K562 (cell line): Measurements from ENCODE around the gene ZNHIT1. TPM values are rescaled to one million over a fixed set of nuclear protein-coding genes. Genes with fewer than 3 reads are reported as not detected.

Source experiments
- ATF3 ChIP-seq, 2 experiments: fragments of 450-650 bp in 1 of 2; sonication (generic) in 1 of 2; formaldehyde crosslinking in 1 of 2; IDR thresholded peaks in 1 of 2; conservative IDR thresholded peaks in 1 of 2; 2 replicates each; pipeline versions ENCODE4 v1.6.1 to v1.8.1; 2016 to 2023; ENCODE audit warnings: mild to moderate bottlenecking in 2 of 2, moderate library complexity in 2 of 2, inconsistent platforms in 1 of 2, missing genetic modification reagents in 1 of 2
- CBFB ChIP-seq: sonication (generic); formaldehyde crosslinking; IDR thresholded peaks from 2 replicates; pipeline ENCODE4 v1.4.0; 2020; ENCODE audit warnings: mild to moderate bottlenecking, missing genetic modification reagents
- CLOCK ChIP-seq: fragments of 250-450 bp; sonication (Bioruptor Pico); IDR thresholded peaks from 2 replicates; pipeline ENCODE4 v1.4.0; 2020; ENCODE audit warnings: mild to moderate bottlenecking, moderate library complexity, borderline replicate concordance
- CREB3 ChIP-seq: fragments of 450-650 bp; conservative IDR thresholded peaks from 2 replicates; pipeline ENCODE4 v1.6.1; 2016; ENCODE audit warnings: missing genetic modification characterization, low read depth, mild to moderate bottlenecking, missing compliant biosample characterization, moderate library complexity
- NFRKB ChIP-seq: fragments of 450-650 bp; IDR thresholded peaks from 2 replicates; pipeline ENCODE4 v1.6.1; 2016; ENCODE audit warnings: low read depth
- NONO ChIP-seq, 2 experiments: fragments of 200-400 bp in 1 of 2; fragments of 450-650 bp in 1 of 2; formaldehyde crosslinking in 1 of 2; IDR thresholded peaks; 2 replicates each; pipeline ENCODE4 v1.6.1; 2017; ENCODE audit warnings: low read depth in 2 of 2, mild to moderate bottlenecking in 2 of 2, moderate library complexity in 2 of 2, low read length in 1 of 2
- NR0B1 ChIP-seq: fragments of 450-650 bp; IDR thresholded peaks from one replicate; pipeline ENCODE4 v1.6.1; 2018; ENCODE audit warnings: mild to moderate bottlenecking, moderate library complexity; ENCODE audit not compliant: partially characterized antibody
- PHF21A ChIP-seq: fragments of 450-650 bp; IDR thresholded peaks from 2 replicates; pipeline ENCODE4 v1.6.1; 2017; ENCODE audit warnings: low read depth, borderline replicate concordance
- SIX5 ChIP-seq, 2 experiments: IDR thresholded peaks; 2 replicates each; pipeline ENCODE4 v1.6.1; 2011; ENCODE audit warnings: low read length in 2 of 2, borderline replicate concordance in 1 of 2, low read depth in 1 of 2, mild to moderate bottlenecking in 1 of 2, moderate library complexity in 1 of 2; ENCODE audit not compliant: insufficient read depth in 1 of 2
- STAT5B ChIP-seq: fragments of 250-450 bp; sonication (Bioruptor Pico); IDR thresholded peaks from 2 replicates; pipeline ENCODE4 v1.8.0; 2021; ENCODE audit warnings: mild to moderate bottlenecking, inconsistent platforms
- SUPT5H ChIP-seq: fragments of 450-650 bp; IDR thresholded peaks from 2 replicates; pipeline ENCODE4 v1.6.1; 2016
- TAF15 ChIP-seq: fragments of 200-400 bp; formaldehyde crosslinking; IDR thresholded peaks from 2 replicates; pipeline ENCODE4 v1.6.1; 2017; ENCODE audit warnings: mild to moderate bottlenecking, low read depth, low read length, moderate library complexity
- XRCC3 ChIP-seq: fragments of 450-650 bp; IDR thresholded peaks from 2 replicates; pipeline ENCODE4 v1.6.1; 2017; ENCODE audit warnings: mild to moderate bottlenecking, moderate library complexity
- ZBTB49 ChIP-seq: sonication (generic); formaldehyde crosslinking; IDR thresholded peaks from 2 replicates; pipeline ENCODE4 v1.8.0; 2022; ENCODE audit warnings: missing genetic modification reagents, mild to moderate bottlenecking, borderline replicate concordance
- ZNF174 ChIP-seq: fragments of 250-450 bp; sonication (Bioruptor Pico); IDR thresholded peaks from 2 replicates; pipeline ENCODE4 v1.4.0; 2020; ENCODE audit warnings: mild to moderate bottlenecking
- ZNF655 ChIP-seq: fragments of 250-450 bp; sonication (Bioruptor Pico); IDR thresholded peaks from 2 replicates; pipeline ENCODE4 v1.5.0; 2021
- polyA plus RNA-seq, 8 experiments: library from polyadenylated mRNA; depleted of rRNA in 4 of 8; stranded (reverse) in 5 of 8; unstranded in 3 of 8; fragments of >200 nt; fragmentation: Nextera tagmentation in 2 of 8; fragmentation: Illumina TruSeq in 1 of 8; extraction: Ambion mirVana in 2 of 8; extraction: Trizol in 1 of 8; gene quantifications; 2 replicates each; pipeline versions ENCODE4 v1.2.1 to v1.2.3, GENCODE V29; 2011 to 2014; ENCODE audit warnings: inconsistent platforms in 1 of 8, missing spikeins in 1 of 8
- total RNA-seq, 7 experiments: library from RNA; depleted of rRNA in 6 of 7; stranded (reverse); fragments of >200 nt in 6 of 7; fragmentation: Illumina TruSeq in 2 of 7; extraction: Trizol in 2 of 7; gene quantifications; 2 replicates each; pipeline versions ENCODE4 v1.2.1 to v1.2.3, GENCODE V29; 2011 to 2021; ENCODE audit warnings: low replicate concordance in 1 of 7

ZNHIT1 gene
- total and polyA plus RNA-seq, 9 of the 15 experiments (the other 6 are each of a cell fraction or from before 2014, with no cell fraction given), result 6.4 to 162 (median 70.1) TPM

- TF ChIP-seq ZNF655 (CRISPR knock-in tag), result no peak
- TF ChIP-seq CBFB (CRISPR knock-in tag), result peak; percentile 74
- peak; percentile 96 for TF ChIP-seq SUPT5H
- TF ChIP-seq NR0B1, result no peak
- no peak for TF ChIP-seq ZNF174
- TF ChIP-seq ZBTB49, result no peak
- TF ChIP-seq XRCC3, result no peak
- 0 out of 2 replicates have a peak, but pooled peaks have one; percentile 38 for TF ChIP-seq PHF21A
- TF ChIP-seq NONO (IDR thresholded peaks at IDR 0.05; ENCODE audit: low read depth in 2 of 2, low read length in 1 of 2), result peak in 1 of 2 experiments; percentile 77; a peak in 1 of 4 replicates
- TF ChIP-seq CREB3 (tag), result peak; percentile 26; the same call in 1 of the 2 replicates
- TF ChIP-seq CLOCK (CRISPR knock-in tag), result no peak
- TF ChIP-seq SIX5 (IDR thresholded peaks at IDR 0.05; ENCODE audit: borderline replicate concordance in 1 of 2, insufficient read depth in 1 of 2, low read depth in 1 of 2, low read length in 2 of 2), result peak; percentile 91 to 95
- 0 out of 2 replicates have a peak, but pooled peaks have one; percentile 64 for TF ChIP-seq NFRKB
- TF ChIP-seq TAF15, result no peak
- TF ChIP-seq ATF3 (IDR thresholded peaks at IDR 0.05), result no peak
- TF ChIP-seq ATF3 (CRISPR knock-in tag; conservative IDR thresholded peaks at IDR 0.05), result peak; percentile 14; the same call in 1 of the 2 replicates
- no peak for TF ChIP-seq STAT5B (CRISPR knock-in tag)
Measured at GRCh38 chr7:101244375-101245146, 26.6 kb downstream of the ZNHIT1 start, which contains the start of gene FIS1 (continued).
